PC-3 (cell line): ENCODE measurements around the gene PLA2G2F.

Source experiments
- CTCF ChIP-seq: fragments of 300-600 bp; sonication (generic); conservative IDR thresholded peaks from 2 replicates; pipeline ENCODE4 v1.5.1; 2017; ENCODE audit warnings: antibody characterized with exemption, low read depth, mild to moderate bottlenecking, low read length
- EZH2 ChIP-seq: fragments of 300-600 bp; sonication (generic); IDR thresholded peaks from one replicate; pipeline ENCODE4 v1.6.1; 2017; ENCODE audit warnings: antibody characterized with exemption, mild to moderate bottlenecking, low read length; ENCODE audit not compliant: unreplicated experiment

DNA sequence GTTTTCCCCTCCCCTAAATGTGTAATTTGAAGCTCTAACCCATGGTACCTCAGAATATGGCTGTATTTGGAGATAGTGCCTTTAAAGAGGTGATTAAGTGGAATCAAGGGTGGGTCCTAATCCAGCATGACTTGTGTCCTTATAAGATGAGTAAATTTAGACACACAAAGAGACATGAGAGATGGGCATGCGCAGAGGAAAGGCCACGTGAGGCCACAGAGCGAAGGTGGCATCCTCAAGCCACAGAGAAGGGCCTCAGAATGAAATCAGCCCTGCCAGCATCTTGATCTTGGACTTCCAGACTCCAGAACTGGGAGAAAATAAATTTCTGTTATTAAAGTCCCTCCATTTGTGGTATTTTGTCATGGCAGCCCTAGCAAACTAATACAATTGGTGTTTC is 2.9 kb upstream of the PLA2G2F start:
- no peak for TF ChIP-seq CTCF
- no peak for TF ChIP-seq EZH2
